Liver (tissue), 9 donors: ENCODE results near the gene C19orf67. TPM values are rescaled to one million over a fixed set of nuclear protein-coding genes. Genes with fewer than 3 reads are reported as not detected.
A peak's percentile ranks its signal among the peaks of the same experiment; 100 is the strongest.

Experiments used
- DNase-seq: peaks from one replicate; pipeline ENCODE4 v3.0.0-alpha.2; 2017; ENCODE audit warnings: low spot score
- H3K27ac ChIP-seq, 2 donors: one replicate each; pipeline ENCODE4 v1.7.0; 2013; ENCODE audit warnings: inconsistent platforms in 2 of 2, low read length in 2 of 2, control low read depth in 1 of 2, low read depth in 1 of 2, mild to moderate bottlenecking in 1 of 2
- H3K27me3 ChIP-seq, 4 donors: one replicate each; pipeline versions ENCODE4 v1.6.1 to v1.7.0; 2013; ENCODE audit warnings: low read length in 3 of 4, inconsistent platforms in 1 of 4, mild to moderate bottlenecking in 1 of 4, moderate library complexity in 1 of 4; ENCODE audit not compliant: control insufficient read depth in 4 of 4, insufficient read depth in 4 of 4
- H3K36me3 ChIP-seq, 4 donors: one replicate each; pipeline versions ENCODE4 v1.6.1 to v1.7.0; 2013; ENCODE audit warnings: low read length in 3 of 4, mild to moderate bottlenecking in 3 of 4, low read depth in 1 of 4, moderate library complexity in 1 of 4; ENCODE audit not compliant: control insufficient read depth in 4 of 4, insufficient read depth in 3 of 4
- H3K4me1 ChIP-seq, 4 donors: one replicate each; pipeline versions ENCODE4 v1.6.1 to v1.7.0; 2013; ENCODE audit warnings: low read length in 3 of 4, mild to moderate bottlenecking in 3 of 4, moderate library complexity in 1 of 4; ENCODE audit not compliant: control insufficient read depth in 4 of 4, insufficient read depth in 4 of 4
- H3K4me3 ChIP-seq, 3 donors: one replicate each; pipeline versions ENCODE4 v1.6.1 to v1.7.0; 2013; ENCODE audit warnings: low read length in 3 of 3, control low read depth in 1 of 3, low read depth in 1 of 3, mild to moderate bottlenecking in 1 of 3
- H3K9ac ChIP-seq, 2 donors: one replicate each; pipeline ENCODE4 v1.7.0; 2013; ENCODE audit warnings: low read length in 2 of 2, mild to moderate bottlenecking in 2 of 2, moderate library complexity in 2 of 2, control low read depth in 1 of 2, low read depth in 1 of 2
- H3K9me3 ChIP-seq, 4 donors: one replicate each; pipeline versions ENCODE4 v1.6.1 to v1.7.0; 2013; ENCODE audit warnings: low read length in 3 of 4; ENCODE audit not compliant: control insufficient read depth in 4 of 4
- EGR1 ChIP-seq, 2 donors: IDR thresholded peaks; 2 replicates each; pipeline ENCODE4 v1.6.1; 2016 to 2018; ENCODE audit warnings: antibody characterized with exemption in 2 of 2, low read depth in 2 of 2
- FOXA2 ChIP-seq: IDR thresholded peaks from 2 replicates; pipeline ENCODE4 v1.6.1; 2016; ENCODE audit warnings: antibody characterized with exemption
- GABPA ChIP-seq, 2 donors: IDR thresholded peaks in 1 of 2; conservative IDR thresholded peaks in 1 of 2; 2 replicates each; pipeline ENCODE4 v1.6.1; 2016; ENCODE audit warnings: antibody characterized with exemption in 2 of 2, mild to moderate bottlenecking in 1 of 2, moderate library complexity in 1 of 2
- HNF4A ChIP-seq, 2 donors: conservative IDR thresholded peaks; 2 replicates each; pipeline ENCODE4 v1.6.1; 2016; ENCODE audit warnings: antibody characterized with exemption in 2 of 2, mild to moderate bottlenecking in 2 of 2
- HNF4G ChIP-seq: IDR thresholded peaks from 2 replicates; pipeline ENCODE4 v1.6.1; 2016; ENCODE audit warnings: antibody characterized with exemption
- JUND ChIP-seq, 2 donors: IDR thresholded peaks; 2 replicates each; pipeline ENCODE4 v1.6.1; 2016; ENCODE audit warnings: antibody characterized with exemption in 2 of 2
- NR2F2 ChIP-seq: IDR thresholded peaks from 2 replicates; pipeline ENCODE4 v1.6.1; 2016; ENCODE audit warnings: antibody characterized with exemption
- RAD21 ChIP-seq, 2 donors: IDR thresholded peaks; 2 replicates each; pipeline ENCODE4 v1.6.1; 2016; ENCODE audit warnings: antibody characterized with exemption in 2 of 2, mild to moderate bottlenecking in 2 of 2
- RXRA ChIP-seq, 2 donors: IDR thresholded peaks; 2 replicates each; pipeline ENCODE4 v1.6.1; 2017 to 2018; ENCODE audit warnings: antibody characterized with exemption in 2 of 2, mild to moderate bottlenecking in 1 of 2
- SP1 ChIP-seq: IDR thresholded peaks from 2 replicates; pipeline ENCODE4 v1.6.1; 2018; ENCODE audit warnings: antibody characterized with exemption, mild to moderate bottlenecking
- TAF1 ChIP-seq: conservative IDR thresholded peaks from 2 replicates; pipeline ENCODE4 v1.6.1; 2016; ENCODE audit warnings: antibody characterized with exemption, mild to moderate bottlenecking
- WGBS: extraction: QIAGEN DNeasy Blood & Tissue Kit; methylation state at CpG from one replicate; pipeline ENCODE4 v1.1.7; 2013; 5-methylcytosine and 5-hydroxymethylcytosine counted together
- polyA plus RNA-seq, 2 donors: library from polyadenylated mRNA; stranded (reverse) in 1 of 2; unstranded in 1 of 2; fragments of 200-250 nt in 1 of 2; fragments of >200 nt in 1 of 2; fragmentation: Nextera tagmentation in 1 of 2; extraction: Ambion mirVana in 1 of 2; gene quantifications; one replicate each; pipeline versions ENCODE4 v1.2.1 to v1.2.3, GENCODE V29; 2013 to 2015
- total RNA-seq, 2 donors: library from RNA; depleted of rRNA; stranded (reverse); fragments of >200 nt; gene quantifications; one replicate each; pipeline ENCODE4 v1.2.3, GENCODE V29; 2014
- TF ChIP-seq, protein P1 (sequence below): IDR thresholded peaks from 2 replicates; pipeline ENCODE4 v1.6.1; 2016; ENCODE audit warnings: antibody characterized with exemption
- TF ChIP-seq, protein P2 (sequence below): fragments of 150-350 bp; IDR thresholded peaks from 2 replicates; pipeline ENCODE4 v1.5.1; 2017; ENCODE audit warnings: improper control_type of control experiment, low read depth, low read length; ENCODE audit not compliant: missing input control
- TF ChIP-seq, protein P3 (sequence below): IDR thresholded peaks from 2 replicates; pipeline ENCODE4 v1.6.1; 2016; ENCODE audit warnings: antibody characterized with exemption
- donor health status: healthy.
- donor health status: healthy.
- donor health status: healthy.
- donor health status: healthy.
- donor health status: healthy.

The C19orf67 gene
- total and polyA plus RNA-seq, 4 donors = 0.25 TPM; not detected in 3

DNA sequence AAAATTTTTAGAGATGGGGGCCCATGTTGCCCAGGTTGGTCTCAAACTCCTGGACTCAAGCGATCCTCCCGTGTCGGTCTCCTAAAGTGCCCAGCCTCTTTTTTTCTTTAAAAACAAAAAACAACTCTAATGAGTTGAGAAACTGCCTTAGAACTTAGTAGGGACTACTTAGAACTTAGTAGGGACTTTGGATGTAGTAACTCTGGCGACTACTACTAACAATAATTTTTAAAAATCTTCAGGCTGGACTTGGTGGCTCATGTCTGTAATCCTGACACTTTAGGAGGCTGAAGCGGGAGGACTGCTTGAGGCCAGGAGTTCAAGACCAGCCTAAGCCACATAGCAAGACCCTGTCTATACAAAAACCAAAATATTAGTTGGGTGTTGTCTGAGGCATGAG, 515 bp upstream of the C19orf67 start:
- Histone ChIP-seq H3K27ac (no peak overlapping the region), H3K27me3 (no peaks in the 10 kb centered on the region), H3K9ac (no peak overlapping the region), H3K9me3 (no peaks in the 10 kb centered on the region), H3K36me3 (peaks cover 0 to 3% (median under 1%) of the 10 kb centered on the region in 4 donors), H3K4me3 (no peak overlapping the region), H3K4me1 (peaks cover 5 to 30% (median 13%) of the 10 kb centered on the region in 4 donors)
- 77% methylated on average over 5 of the region's 5 CpGs for WGBS
- no peak for DNase-seq
- TF ChIP-seq SP1 (no peak), NR2F2 (no peak), HNF4A (conservative IDR thresholded peaks at IDR 0.05) (no peak), RXRA (IDR thresholded peaks at IDR 0.05) (no peak), TAF1 (no peak), FOXA2 (no peak), GABPA (IDR thresholded peaks at IDR 0.05 in 1 of 2, conservative IDR thresholded peaks at IDR 0.05 in 1 of 2) (no peak)
- TF ChIP-seq, protein P1, sequence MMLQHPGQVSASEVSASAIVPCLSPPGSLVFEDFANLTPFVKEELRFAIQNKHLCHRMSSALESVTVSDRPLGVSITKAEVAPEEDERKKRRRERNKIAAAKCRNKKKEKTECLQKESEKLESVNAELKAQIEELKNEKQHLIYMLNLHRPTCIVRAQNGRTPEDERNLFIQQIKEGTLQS = no peak
- TF ChIP-seq, protein P2, sequence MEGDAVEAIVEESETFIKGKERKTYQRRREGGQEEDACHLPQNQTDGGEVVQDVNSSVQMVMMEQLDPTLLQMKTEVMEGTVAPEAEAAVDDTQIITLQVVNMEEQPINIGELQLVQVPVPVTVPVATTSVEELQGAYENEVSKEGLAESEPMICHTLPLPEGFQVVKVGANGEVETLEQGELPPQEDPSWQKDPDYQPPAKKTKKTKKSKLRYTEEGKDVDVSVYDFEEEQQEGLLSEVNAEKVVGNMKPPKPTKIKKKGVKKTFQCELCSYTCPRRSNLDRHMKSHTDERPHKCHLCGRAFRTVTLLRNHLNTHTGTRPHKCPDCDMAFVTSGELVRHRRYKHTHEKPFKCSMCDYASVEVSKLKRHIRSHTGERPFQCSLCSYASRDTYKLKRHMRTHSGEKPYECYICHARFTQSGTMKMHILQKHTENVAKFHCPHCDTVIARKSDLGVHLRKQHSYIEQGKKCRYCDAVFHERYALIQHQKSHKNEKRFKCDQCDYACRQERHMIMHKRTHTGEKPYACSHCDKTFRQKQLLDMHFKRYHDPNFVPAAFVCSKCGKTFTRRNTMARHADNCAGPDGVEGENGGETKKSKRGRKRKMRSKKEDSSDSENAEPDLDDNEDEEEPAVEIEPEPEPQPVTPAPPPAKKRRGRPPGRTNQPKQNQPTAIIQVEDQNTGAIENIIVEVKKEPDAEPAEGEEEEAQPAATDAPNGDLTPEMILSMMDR = no peak
- TF ChIP-seq, protein P3, sequence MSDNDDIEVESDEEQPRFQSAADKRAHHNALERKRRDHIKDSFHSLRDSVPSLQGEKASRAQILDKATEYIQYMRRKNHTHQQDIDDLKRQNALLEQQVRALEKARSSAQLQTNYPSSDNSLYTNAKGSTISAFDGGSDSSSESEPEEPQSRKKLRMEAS = no peak

DNA sequence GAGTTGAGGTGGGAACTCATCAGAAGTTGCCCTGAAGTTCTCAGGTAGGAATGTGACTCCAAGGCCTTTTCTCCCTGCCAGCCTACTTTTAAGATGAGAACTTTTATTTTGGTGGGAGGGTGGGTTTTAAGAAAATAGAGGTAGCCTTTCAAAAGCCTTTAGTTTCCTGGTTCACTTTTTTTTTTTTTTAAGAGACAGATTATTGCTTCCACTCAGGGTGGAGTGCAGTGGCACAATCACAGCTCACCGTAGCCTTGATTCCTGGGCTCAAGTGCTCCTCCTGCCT, 3.0 kb downstream of the C19orf67 start:
- Histone ChIP-seq H3K9me3 (no peaks in the 10 kb centered on the region), H3K36me3 (peaks cover 0 to 3% (median 0%) of the 10 kb centered on the region in 4 donors), H3K27ac (no peak overlapping the region), H3K4me1 (peaks cover 8 to 28% (median 17%) of the 10 kb centered on the region in 4 donors), H3K9ac (peak overlapping the region in 1 of 2 donors; percentile 12), H3K27me3 (no peaks in the 10 kb centered on the region), H3K4me3 (peak overlapping the region in 1 of 3 donors; percentile 84)
- no peak for TF ChIP-seq NR2F2
- TF ChIP-seq, protein P3 = no peak
- no peak for TF ChIP-seq EGR1 (IDR thresholded peaks at IDR 0.05; ENCODE audit: low read depth in 2 of 2)
- no peak for TF ChIP-seq RAD21 (IDR thresholded peaks at IDR 0.05)
- TF ChIP-seq HNF4A (conservative IDR thresholded peaks at IDR 0.05) = no peak
- TF ChIP-seq JUND (IDR thresholded peaks at IDR 0.05) = no peak
- no peak for TF ChIP-seq FOXA2
- no peak for TF ChIP-seq TAF1
- TF ChIP-seq GABPA (IDR thresholded peaks at IDR 0.05 in 1 of 2, conservative IDR thresholded peaks at IDR 0.05 in 1 of 2) = no peak
- WGBS = 85% methylated on average over 1 of the region's 1 CpG
- no peak for DNase-seq

DNA sequence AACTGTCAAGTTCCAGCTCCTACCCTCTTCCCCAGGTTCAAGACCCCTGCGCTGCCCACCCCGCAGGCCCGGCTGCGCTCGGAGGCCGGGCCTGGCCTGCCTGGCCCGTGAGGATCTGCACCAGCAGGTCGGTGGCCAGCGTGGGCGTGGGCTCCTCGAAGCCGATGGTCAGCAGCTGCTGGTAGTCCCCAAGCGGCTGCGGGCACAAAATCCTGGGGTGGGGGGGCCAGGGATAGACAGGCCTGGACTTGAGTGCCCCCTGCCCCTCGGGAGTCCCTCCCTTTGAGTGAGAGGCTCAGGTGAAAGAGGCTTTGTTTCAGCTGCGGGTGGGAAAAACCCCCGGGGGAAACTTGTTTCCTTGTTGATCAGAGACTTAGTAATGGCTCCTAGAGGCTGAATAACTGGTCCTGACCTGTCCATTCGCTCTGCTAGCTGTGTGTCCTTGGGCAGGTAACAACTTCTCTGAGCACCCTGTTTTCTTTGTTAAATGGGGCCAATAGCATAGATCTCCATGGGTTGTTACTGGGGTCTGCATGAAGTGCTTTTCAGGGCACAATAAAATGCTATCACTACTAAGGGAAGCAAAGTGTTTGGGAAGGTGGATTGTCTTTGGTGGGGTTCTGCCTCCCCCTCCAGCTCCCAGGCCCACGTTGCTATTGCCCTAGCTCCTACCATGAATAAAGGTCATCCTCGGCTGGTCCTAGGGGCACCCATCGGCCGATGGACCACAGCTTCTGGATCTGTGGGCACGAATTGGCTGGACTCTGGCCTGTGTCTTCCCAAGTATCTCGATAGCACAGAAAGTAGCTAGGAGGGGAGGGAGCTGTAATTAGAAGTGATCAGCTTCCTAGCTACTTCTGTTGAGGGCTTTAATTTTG, 3.5 kb downstream of the C19orf67 start:
- H3K4me3 ChIP-seq = peak overlapping the region; percentile 84 to 91 (median 91)
- H3K27me3 ChIP-seq = no peaks in the 10 kb centered on the region
- H3K27ac ChIP-seq = peak overlapping the region; percentile 87 to 94
- 9% methylated on average over 24 of the region's 24 CpGs for WGBS
- H3K4me1 ChIP-seq = peaks cover 8 to 28% (median 17%) of the 10 kb centered on the region in 4 donors
- TF ChIP-seq EGR1 (IDR thresholded peaks at IDR 0.05; ENCODE audit: low read depth in 2 of 2) (peak in 1 of 2 donors; percentile 18), HNF4G (no peak)
- H3K9me3 ChIP-seq = no peaks in the 10 kb centered on the region
- DNase-seq = no peak
- peaks cover 0 to 3% (median 0%) of the 10 kb centered on the region in 4 donors for H3K36me3 ChIP-seq
- peak overlapping the region; percentile 79 to 91 for H3K9ac ChIP-seq
